ENCODE data around the gene ATP7B.
A peak's percentile ranks its signal among the peaks of the same experiment; 100 is the strongest.

ATP7B gene

GRCh38 chr13:52010890-52011631 is at the start of gene ATP7B:
TSS of gene ATP7B (minus strand) at chr13:52011450. CDS start at chr13:52011337, 113 bp downstream.
- Histone ChIP-seq H3K36me3 (replicated peaks; ENCODE audit: insufficient read depth, low read length) (no peaks in the 10 kb centered on the region), H3K9me3 (replicated peaks; ENCODE audit: insufficient read depth, low read length) (no peaks in the 10 kb centered on the region), H3K4me1 (ENCODE audit: low read length) (no peaks in the 10 kb centered on the region), H4K20me1 (ENCODE audit: insufficient read depth, low read length) (no peaks in the 10 kb centered on the region), H3K79me2 (ENCODE audit: low read length) (peaks cover 16% of the 10 kb centered on the region), H3K27ac (ENCODE audit: low read length) (no peak within 1 kb of the TSS), H3K4me2 (ENCODE audit: low read depth, low read length) (peak within 1 kb of the TSS; percentile 74), H3K27me3 (replicated peaks; ENCODE audit: insufficient read depth, low read length) (peaks cover 4% of the 10 kb centered on the region; the same call in 1 of the 2 replicates), H3K9me2 (replicated peaks; ENCODE audit: insufficient read depth, low read length) (no peaks in the 10 kb centered on the region), H2AFZ (ENCODE audit: low read length) (peak within 1 kb of the TSS; percentile 61), H3F3A (ENCODE audit: insufficient read depth, low read length) (no peaks in the 10 kb centered on the region), H3K4me3 (ENCODE audit: low read length) (peak within 1 kb of the TSS; percentile 79), H3K9ac (ENCODE audit: low read length) (peak within 1 kb of the TSS; percentile 72)
- no peak for TF ChIP-seq EZH2phosphoT487 (IDR thresholded peaks at IDR 0.05; ENCODE audit: low read length)
- TF ChIP-seq, protein P1, sequence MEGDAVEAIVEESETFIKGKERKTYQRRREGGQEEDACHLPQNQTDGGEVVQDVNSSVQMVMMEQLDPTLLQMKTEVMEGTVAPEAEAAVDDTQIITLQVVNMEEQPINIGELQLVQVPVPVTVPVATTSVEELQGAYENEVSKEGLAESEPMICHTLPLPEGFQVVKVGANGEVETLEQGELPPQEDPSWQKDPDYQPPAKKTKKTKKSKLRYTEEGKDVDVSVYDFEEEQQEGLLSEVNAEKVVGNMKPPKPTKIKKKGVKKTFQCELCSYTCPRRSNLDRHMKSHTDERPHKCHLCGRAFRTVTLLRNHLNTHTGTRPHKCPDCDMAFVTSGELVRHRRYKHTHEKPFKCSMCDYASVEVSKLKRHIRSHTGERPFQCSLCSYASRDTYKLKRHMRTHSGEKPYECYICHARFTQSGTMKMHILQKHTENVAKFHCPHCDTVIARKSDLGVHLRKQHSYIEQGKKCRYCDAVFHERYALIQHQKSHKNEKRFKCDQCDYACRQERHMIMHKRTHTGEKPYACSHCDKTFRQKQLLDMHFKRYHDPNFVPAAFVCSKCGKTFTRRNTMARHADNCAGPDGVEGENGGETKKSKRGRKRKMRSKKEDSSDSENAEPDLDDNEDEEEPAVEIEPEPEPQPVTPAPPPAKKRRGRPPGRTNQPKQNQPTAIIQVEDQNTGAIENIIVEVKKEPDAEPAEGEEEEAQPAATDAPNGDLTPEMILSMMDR (IDR thresholded peaks at IDR 0.05; ENCODE audit: low read length), result no peak
- no peak for TF ChIP-seq EZH2 (optimal IDR thresholded peaks at IDR 0.05; ENCODE audit: low read depth, low read length)
- peak; percentile 6 for DNase-seq

DNA sequence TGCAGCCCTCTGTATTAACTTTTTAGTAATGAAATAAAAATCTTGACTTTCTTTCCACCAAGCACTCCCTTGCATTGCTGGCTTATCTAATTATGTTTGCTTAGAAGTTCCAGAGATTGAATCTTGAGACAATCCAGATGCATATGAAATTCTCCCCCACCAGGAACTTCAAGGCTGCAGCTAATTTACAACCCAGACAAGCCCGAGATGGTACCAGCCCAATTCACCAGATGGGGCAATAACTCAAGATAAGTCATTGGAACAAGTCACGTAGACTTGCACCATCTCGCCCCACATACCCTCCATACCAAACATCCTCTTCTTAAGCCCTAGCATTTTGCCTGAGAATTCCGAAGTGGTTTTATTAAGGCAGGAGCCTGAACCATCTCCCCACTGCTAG is 42.2 kb upstream of the ATP7B start:
- Histone ChIP-seq H3F3A (ENCODE audit: insufficient read depth, low read length) (no peaks in the 10 kb centered on the region), H3K27me3 (replicated peaks; ENCODE audit: insufficient read depth, low read length) (no peaks in the 10 kb centered on the region), H3K9ac (ENCODE audit: low read length) (no peak overlapping the region), H4K20me1 (ENCODE audit: insufficient read depth, low read length) (no peaks in the 10 kb centered on the region), H3K4me2 (ENCODE audit: low read depth, low read length) (no peak overlapping the region), H3K4me3 (ENCODE audit: low read length) (no peak overlapping the region), H3K36me3 (replicated peaks; ENCODE audit: insufficient read depth, low read length) (no peaks in the 10 kb centered on the region), H3K4me1 (ENCODE audit: low read length) (no peaks in the 10 kb centered on the region), H2AFZ (ENCODE audit: low read length) (no peak overlapping the region), H3K79me2 (ENCODE audit: low read length) (no peaks in the 10 kb centered on the region), H3K27ac (ENCODE audit: low read length) (no peak overlapping the region), H3K9me3 (replicated peaks; ENCODE audit: insufficient read depth, low read length) (no peaks in the 10 kb centered on the region), H3K9me2 (replicated peaks; ENCODE audit: insufficient read depth, low read length) (no peaks in the 10 kb centered on the region)
- no peak for DNase-seq
- TF ChIP-seq EZH2 (optimal IDR thresholded peaks at IDR 0.05; ENCODE audit: low read depth, low read length) (no peak), EZH2phosphoT487 (IDR thresholded peaks at IDR 0.05; ENCODE audit: low read length) (no peak)
- TF ChIP-seq, protein P1 (IDR thresholded peaks at IDR 0.05; ENCODE audit: low read length), result no peak

DNA sequence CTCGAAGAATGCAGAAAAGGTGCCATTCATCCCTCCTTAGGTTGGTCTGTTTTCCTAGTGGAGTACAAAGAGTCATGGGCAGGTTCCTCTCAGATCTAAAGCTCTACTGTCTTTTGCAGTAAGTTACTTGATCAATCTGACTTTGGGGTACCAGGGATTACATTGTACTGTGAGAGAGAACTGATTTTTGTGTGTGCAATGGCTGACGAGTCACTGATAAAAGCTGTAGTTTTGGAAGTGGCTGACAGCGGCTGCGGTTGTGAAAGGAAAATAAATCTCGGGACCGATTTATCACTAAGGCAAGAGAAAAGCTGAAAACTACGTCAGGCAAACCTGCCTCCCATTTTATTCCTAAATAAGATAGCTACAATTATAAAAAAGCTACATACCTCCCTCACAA is 40.1 kb upstream of the ATP7B start:
- no peak for DNase-seq
- H3K4me3 ChIP-seq (ENCODE audit: low read length), result no peak overlapping the region
- H4K20me1 ChIP-seq (ENCODE audit: insufficient read depth, low read length), result no peaks in the 10 kb centered on the region
- H3K36me3 ChIP-seq (replicated peaks; ENCODE audit: insufficient read depth, low read length), result no peaks in the 10 kb centered on the region
- no peak overlapping the region for H3K9ac ChIP-seq (ENCODE audit: low read length)
- no peaks in the 10 kb centered on the region for H3F3A ChIP-seq (ENCODE audit: insufficient read depth, low read length)
- H3K27ac ChIP-seq (ENCODE audit: low read length), result no peak overlapping the region
- H3K79me2 ChIP-seq (ENCODE audit: low read length), result no peaks in the 10 kb centered on the region
- no peak overlapping the region for H3K4me2 ChIP-seq (ENCODE audit: low read depth, low read length)
- no peak overlapping the region for H2AFZ ChIP-seq (ENCODE audit: low read length)
- TF ChIP-seq, protein P1 (IDR thresholded peaks at IDR 0.05; ENCODE audit: low read length), result no peak
- no peak for TF ChIP-seq EZH2 (optimal IDR thresholded peaks at IDR 0.05; ENCODE audit: low read depth, low read length)
- no peak for TF ChIP-seq EZH2phosphoT487 (IDR thresholded peaks at IDR 0.05; ENCODE audit: low read length)
- no peaks in the 10 kb centered on the region for H3K27me3 ChIP-seq (replicated peaks; ENCODE audit: insufficient read depth, low read length)
- H3K4me1 ChIP-seq (ENCODE audit: low read length), result no peaks in the 10 kb centered on the region
- no peaks in the 10 kb centered on the region for H3K9me2 ChIP-seq (replicated peaks; ENCODE audit: insufficient read depth, low read length)
- H3K9me3 ChIP-seq (replicated peaks; ENCODE audit: insufficient read depth, low read length), result no peaks in the 10 kb centered on the region
